ES-I3 (cell line): ENCODE results near the gene LELP1.
"Not testable (repeated sequence)": the region's sequence is repeated elsewhere in the genome, so short reads cannot be mapped to it uniquely, and the experiment has no call there.

Experiments used
- H3K36me3 ChIP-seq: 2 replicates; pipeline ENCODE4 v1.6.1; 2013; ENCODE audit warnings: mild to moderate bottlenecking, low read length, control low read depth, moderate library complexity; ENCODE audit not compliant: insufficient read depth
- H3K4me1 ChIP-seq: 2 replicates; pipeline ENCODE4 v1.6.1; 2013; ENCODE audit warnings: mild to moderate bottlenecking, control low read depth, low read length; ENCODE audit not compliant: insufficient read depth
- H3K9ac ChIP-seq: 2 replicates; pipeline ENCODE4 v1.6.1; 2013; ENCODE audit warnings: low read depth, mild to moderate bottlenecking, low read length, moderate library complexity
- H3K9me3 ChIP-seq: 2 replicates; pipeline ENCODE4 v1.6.1; 2013; ENCODE audit warnings: mild to moderate bottlenecking, low read length, moderate library complexity; ENCODE audit not compliant: control insufficient read depth, insufficient read depth

The LELP1 gene

DNA sequence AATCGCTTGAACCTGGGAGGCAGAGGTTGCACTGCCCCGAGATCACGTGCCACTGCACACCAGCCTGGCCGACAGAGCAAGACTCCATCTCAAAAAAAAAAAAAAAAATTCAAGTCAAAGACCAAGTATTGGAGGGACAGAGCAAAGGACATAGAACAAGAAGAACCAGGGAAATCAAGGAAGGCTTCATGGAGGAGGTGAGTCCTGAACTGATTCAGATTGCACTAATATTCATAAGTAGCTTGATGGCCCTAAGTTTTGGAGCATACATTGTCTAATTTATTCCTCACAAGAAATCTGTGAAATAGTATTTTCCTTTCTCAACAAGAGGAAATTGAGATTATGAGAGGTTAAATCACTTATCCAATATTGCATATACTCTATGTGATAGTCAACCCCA is 10.3 kb downstream of the LELP1 start:
- H3K36me3 ChIP-seq: no peaks in the 10 kb centered on the region
- no peaks in the 10 kb centered on the region for H3K4me1 ChIP-seq
- no peak overlapping the region for H3K9ac ChIP-seq
- H3K9me3 ChIP-seq: no peaks in the 10 kb centered on the region

- Histone ChIP-seq H3K4me1 (no peaks in the 10 kb centered on the region), H3K36me3 (no peaks in the 10 kb centered on the region), H3K9ac (no peak within 1 kb of the TSS), H3K9me3 (no peaks in the 10 kb centered on the region)
Measured at GRCh38 chr1:153217212-153217611, 14.0 kb downstream of the LELP1 start, which contains the start of gene PRR9. Gene PRR9 (plus strand): TSS chr1:153217584. CDS start chr1:153218145, 561 bp downstream.

GRCh38 chr1:153217744-153218416 is 14.7 kb downstream of the LELP1 start:
- no peak overlapping the region for H3K9ac ChIP-seq
- no peaks in the 10 kb centered on the region for H3K4me1 ChIP-seq
- H3K36me3 ChIP-seq: no peaks in the 10 kb centered on the region
- H3K9me3 ChIP-seq: no peaks in the 10 kb centered on the region

GRCh38 chr1:153220606-153221303 is 17.5 kb downstream of the LELP1 start:
- Histone ChIP-seq H3K9me3 (no peaks in the 10 kb centered on the region), H3K36me3 (no peaks in the 10 kb centered on the region), H3K9ac (no peak overlapping the region), H3K4me1 (no peaks in the 10 kb centered on the region)

GRCh38 chr1:153223040-153223891 is 20.0 kb downstream of the LELP1 start:
- not testable (repeated sequence) for H3K9me3 ChIP-seq, H3K36me3 ChIP-seq, H3K9ac ChIP-seq, H3K4me1 ChIP-seq

GRCh38 chr1:153227810-153228209 is 24.6 kb downstream of the LELP1 start:
- Histone ChIP-seq H3K4me1 (no peaks in the 10 kb centered on the region), H3K9ac (no peak overlapping the region), H3K9me3 (no peaks in the 10 kb centered on the region), H3K36me3 (no peaks in the 10 kb centered on the region)

DNA sequence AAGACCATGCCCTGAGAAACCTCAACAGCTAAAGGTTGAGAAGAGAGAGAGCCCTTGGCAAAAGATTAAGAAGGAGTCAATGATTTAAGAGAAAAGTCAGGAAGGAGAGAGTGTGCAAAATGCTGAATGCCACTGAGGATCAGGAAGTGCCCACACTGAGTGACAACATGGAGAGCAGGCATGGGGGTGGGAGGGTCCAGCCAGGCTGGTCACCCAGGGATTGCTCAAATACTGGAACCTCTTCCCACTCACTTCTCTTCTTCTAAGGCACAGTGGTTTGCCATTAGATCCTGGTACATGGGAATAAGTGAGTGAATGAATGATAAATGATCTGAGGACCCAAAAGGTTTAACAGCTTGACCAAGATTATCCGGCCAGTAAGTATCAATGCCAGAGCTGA is 25.3 kb downstream of the LELP1 start:
- no peaks in the 10 kb centered on the region for H3K9me3 ChIP-seq
- no peaks in the 10 kb centered on the region for H3K4me1 ChIP-seq
- H3K36me3 ChIP-seq: no peaks in the 10 kb centered on the region
- no peak overlapping the region for H3K9ac ChIP-seq

GRCh38 chr1:153229076-153229829 is 26.0 kb downstream of the LELP1 start:
- not testable (repeated sequence) for H3K9ac ChIP-seq, H3K4me1 ChIP-seq, H3K9me3 ChIP-seq, H3K36me3 ChIP-seq

GRCh38 chr1:153231363-153231762 is 28.1 kb downstream of the LELP1 start:
- no peaks in the 10 kb centered on the region for H3K9me3 ChIP-seq
- no peaks in the 10 kb centered on the region for H3K4me1 ChIP-seq
- H3K36me3 ChIP-seq: no peaks in the 10 kb centered on the region
- H3K9ac ChIP-seq: no peak overlapping the region

GRCh38 chr1:153231785-153232184 is 28.6 kb downstream of the LELP1 start:
- H3K9me3 ChIP-seq: no peaks in the 10 kb centered on the region
- H3K4me1 ChIP-seq: no peaks in the 10 kb centered on the region
- no peak overlapping the region for H3K9ac ChIP-seq
- no peaks in the 10 kb centered on the region for H3K36me3 ChIP-seq

DNA sequence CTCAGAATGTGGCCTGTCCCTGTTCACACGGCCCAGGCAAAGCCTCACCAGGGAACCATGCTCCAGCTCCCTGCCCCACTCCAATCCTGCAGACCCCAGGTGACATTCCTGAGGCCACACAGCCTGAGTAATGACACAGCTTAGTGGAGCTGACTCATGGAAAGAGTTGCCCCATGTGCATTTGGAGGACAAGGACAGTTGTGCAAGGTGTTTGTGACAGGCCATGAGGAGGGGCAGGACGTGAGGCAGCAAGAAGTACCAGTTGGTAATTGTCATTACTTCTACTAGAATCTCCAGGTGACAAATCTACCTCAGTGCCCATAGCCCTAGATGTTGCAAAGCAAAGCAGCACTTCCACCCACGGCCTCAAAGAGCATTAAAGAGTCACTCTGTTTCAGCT is 29.3 kb downstream of the LELP1 start:
- Histone ChIP-seq H3K4me1 (no peaks in the 10 kb centered on the region), H3K9me3 (no peaks in the 10 kb centered on the region), H3K9ac (no peak overlapping the region), H3K36me3 (no peaks in the 10 kb centered on the region)

DNA sequence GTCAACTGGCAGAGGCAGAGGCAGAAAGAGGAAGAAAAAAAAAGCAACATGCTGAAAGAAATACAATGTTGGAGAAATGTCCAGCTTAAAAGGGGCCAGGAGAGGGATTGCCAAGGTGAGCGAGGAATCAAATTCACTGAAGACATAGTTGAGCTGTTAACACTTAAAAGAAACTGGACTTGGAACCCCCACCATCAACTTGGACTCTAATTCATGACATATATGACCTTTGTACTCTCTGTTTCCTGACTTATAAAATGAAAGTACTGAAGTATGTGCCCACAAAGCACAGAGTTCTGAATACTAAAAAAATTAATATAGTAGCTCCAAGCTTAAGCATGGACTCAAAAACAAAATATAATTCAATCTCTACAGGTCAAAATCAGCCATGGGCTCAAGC is 30.2 kb downstream of the LELP1 start:
- Histone ChIP-seq H3K36me3 (no peaks in the 10 kb centered on the region), H3K9ac (no peak overlapping the region), H3K4me1 (no peaks in the 10 kb centered on the region), H3K9me3 (no peaks in the 10 kb centered on the region)

DNA sequence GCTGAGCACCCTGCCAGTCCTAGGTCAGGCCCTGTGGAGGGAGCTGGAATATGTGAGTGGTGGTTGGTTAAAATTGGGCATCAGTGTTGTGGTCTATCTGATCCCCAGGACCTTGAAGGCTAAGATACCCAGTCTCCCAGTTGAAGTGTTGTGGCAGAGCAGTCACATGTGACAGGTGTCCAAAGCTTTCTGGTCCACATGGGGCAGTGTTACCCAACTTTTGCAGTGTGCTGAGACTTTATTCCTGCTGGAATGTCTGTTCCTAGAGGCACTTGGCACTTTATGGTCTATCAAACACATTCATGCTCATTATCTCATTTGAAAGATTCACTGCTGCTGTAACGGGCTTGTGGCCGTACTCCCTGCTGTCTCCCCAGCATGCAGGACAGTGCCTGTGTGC is 35.3 kb downstream of the LELP1 start:
- Histone ChIP-seq H3K9ac (no peak overlapping the region), H3K36me3 (no peaks in the 10 kb centered on the region), H3K9me3 (no peaks in the 10 kb centered on the region), H3K4me1 (no peaks in the 10 kb centered on the region)

GRCh38 chr1:153242160-153242559 is 38.9 kb downstream of the LELP1 start:
- no peaks in the 10 kb centered on the region for H3K36me3 ChIP-seq

More at GRCh38 chr1:153242160-153242559, 38.9 kb downstream of the LELP1 start:
- H3K9me3 ChIP-seq: no peaks in the 10 kb centered on the region
- no peak overlapping the region for H3K9ac ChIP-seq
- no peaks in the 10 kb centered on the region for H3K4me1 ChIP-seq
